K562 (cell line): ENCODE results near the gene SLC25A51. TPM values are rescaled to one million over a fixed set of nuclear protein-coding genes. Genes with fewer than 3 reads are reported as not detected.

Experiments
- CBX8 ChIP-seq: fragments of 200-600 bp; sonication (generic); IDR thresholded peaks from 2 replicates; pipeline ENCODE4 v1.6.1; 2012; ENCODE audit warnings: borderline replicate concordance, mixed run types, low read depth, mild to moderate bottlenecking, moderate library complexity, mixed read lengths, low read length, control low read depth, inconsistent platforms; ENCODE audit not compliant: poor library complexity, severe bottlenecking; ENCODE audit errors: extremely low read depth
- DACH1 ChIP-seq: fragments of 450-650 bp; IDR thresholded peaks from 2 replicates; pipeline ENCODE4 v1.6.1; 2018; ENCODE audit not compliant: partially characterized antibody
- E2F3 ChIP-seq: fragments of 250-450 bp; sonication (Bioruptor Pico); IDR thresholded peaks from 2 replicates; pipeline ENCODE4 v1.4.0; 2020; ENCODE audit warnings: mild to moderate bottlenecking
- EWSR1 ChIP-seq: fragments of 450-650 bp; IDR thresholded peaks from 2 replicates; pipeline ENCODE4 v1.6.1; 2018; ENCODE audit warnings: borderline replicate concordance, mild to moderate bottlenecking, low read depth, moderate library complexity; ENCODE audit not compliant: partially characterized antibody
- FOXJ2 ChIP-seq: fragments of 200-800 bp; sonication (Bioruptor generic); IDR thresholded peaks from 2 replicates; pipeline ENCODE4 v1.6.1; 2016; ENCODE audit warnings: missing genetic modification characterization, missing compliant biosample characterization
- HIVEP1 ChIP-seq: fragments of 250-450 bp; sonication (Bioruptor Pico); IDR thresholded peaks from 2 replicates; pipeline ENCODE4 v1.4.0; 2020; ENCODE audit warnings: mild to moderate bottlenecking
- HLTF ChIP-seq: fragments of 450-650 bp; IDR thresholded peaks from 2 replicates; pipeline ENCODE4 v1.6.1; 2016
- HOMEZ ChIP-seq: fragments of 250-450 bp; sonication (Bioruptor Pico); IDR thresholded peaks from 2 replicates; pipeline ENCODE4 v1.4.0; 2020; ENCODE audit warnings: mild to moderate bottlenecking, moderate library complexity
- ILF3 ChIP-seq: fragments of 450-650 bp; IDR thresholded peaks from 2 replicates; pipeline ENCODE4 v1.6.1; 2018; ENCODE audit warnings: antibody characterized with exemption, mild to moderate bottlenecking, moderate library complexity, borderline replicate concordance
- IRF1 ChIP-seq: sonication (generic); formaldehyde crosslinking; IDR thresholded peaks from 2 replicates; pipeline ENCODE4 v1.8.0; 2022; ENCODE audit warnings: missing genetic modification reagents, mild to moderate bottlenecking, borderline replicate concordance
- JUND ChIP-seq, 2 experiments: IDR thresholded peaks; 2 replicates in 1 of 2; 3 replicates in 1 of 2; pipeline ENCODE4 v1.6.1; 2011; ENCODE audit warnings: borderline replicate concordance in 2 of 2, low read depth in 2 of 2, low read length in 2 of 2, improper control_type of control experiment in 1 of 2, missing biosample characterization in 1 of 2, missing genetic modification characterization in 1 of 2, missing genetic modification reagents in 1 of 2
- KLF10 ChIP-seq: fragments of 250-450 bp; sonication (Bioruptor Pico); IDR thresholded peaks from 2 replicates; pipeline ENCODE4 v1.6.1; 2021; ENCODE audit warnings: matching md5 sums
- LCOR ChIP-seq: sonication (generic); formaldehyde crosslinking; IDR thresholded peaks from 2 replicates; pipeline ENCODE4 v1.8.0; 2022; ENCODE audit warnings: mild to moderate bottlenecking, missing genetic modification reagents
- MEF2A ChIP-seq: IDR thresholded peaks from 2 replicates; pipeline ENCODE4 v1.6.1; 2011; ENCODE audit warnings: low read depth, mild to moderate bottlenecking, low read length, moderate library complexity; ENCODE audit not compliant: control insufficient read depth
- POLR2G ChIP-seq: fragments of 200-400 bp; formaldehyde crosslinking; IDR thresholded peaks from 2 replicates; pipeline ENCODE4 v1.6.1; 2017; ENCODE audit warnings: low read depth, mild to moderate bottlenecking, antibody characterized with exemption, low read length, moderate library complexity
- SETDB1 ChIP-seq: IDR thresholded peaks from one replicate; pipeline ENCODE4 v1.6.1; 2012; ENCODE audit warnings: low read length, control low read depth, inconsistent platforms
- SMARCC2 ChIP-seq: fragments of 450-650 bp; IDR thresholded peaks from 2 replicates; pipeline ENCODE4 v1.6.1; 2017; ENCODE audit warnings: antibody characterized with exemption, moderate library complexity, mild to moderate bottlenecking, low read depth
- TAL1 ChIP-seq: fragments of 450-650 bp; IDR thresholded peaks from 2 replicates; pipeline ENCODE4 v1.6.1; 2016; ENCODE audit warnings: mild to moderate bottlenecking
- TFAP4 ChIP-seq: sonication (generic); formaldehyde crosslinking; IDR thresholded peaks from 2 replicates; pipeline ENCODE4 v1.8.0; 2022; ENCODE audit warnings: missing genetic modification reagents, mild to moderate bottlenecking, moderate library complexity, borderline replicate concordance
- TRIM24 ChIP-seq, 2 experiments: fragments of 450-650 bp; IDR thresholded peaks; 2 replicates each; pipeline ENCODE4 v1.6.1; 2016
- TRIM28 ChIP-seq: fragments of 450-650 bp; IDR thresholded peaks from 2 replicates; pipeline ENCODE4 v1.6.1; 2017
- ZNF707 ChIP-seq: fragments of 250-450 bp; sonication (Bioruptor Pico); conservative IDR thresholded peaks from 2 replicates; pipeline ENCODE4 v1.8.0; 2022; ENCODE audit warnings: inconsistent platforms, mild to moderate bottlenecking, moderate library complexity
- ZNF740 ChIP-seq, 3 experiments: fragments of 200-800 bp in 1 of 3; sonication (Bioruptor generic) in 1 of 3; sonication (generic) in 1 of 3; formaldehyde crosslinking in 1 of 3; IDR thresholded peaks; 2 replicates each; pipeline versions ENCODE4 v1.6.1 to v1.8.0; 2016 to 2022; ENCODE audit warnings: mild to moderate bottlenecking in 2 of 3, missing compliant biosample characterization in 2 of 3, missing genetic modification characterization in 2 of 3, missing genetic modification reagents in 1 of 3
- ZNF75A ChIP-seq: fragments of 450-650 bp; formaldehyde crosslinking; IDR thresholded peaks from 2 replicates; pipeline ENCODE4 v1.4.0; 2020; ENCODE audit warnings: mild to moderate bottlenecking
- ZNF764 ChIP-seq: fragments of 250-450 bp; sonication (Bioruptor Pico); IDR thresholded peaks from 2 replicates; pipeline ENCODE4 v1.4.0; 2020; ENCODE audit warnings: low read depth, mild to moderate bottlenecking, moderate library complexity
- polyA plus RNA-seq, 8 experiments: library from polyadenylated mRNA; depleted of rRNA in 4 of 8; stranded (reverse) in 5 of 8; unstranded in 3 of 8; fragments of >200 nt; fragmentation: Nextera tagmentation in 2 of 8; fragmentation: Illumina TruSeq in 1 of 8; extraction: Ambion mirVana in 2 of 8; extraction: Trizol in 1 of 8; gene quantifications; 2 replicates each; pipeline versions ENCODE4 v1.2.1 to v1.2.3, GENCODE V29; 2011 to 2014; ENCODE audit warnings: inconsistent platforms in 1 of 8, missing spikeins in 1 of 8
- total RNA-seq, 7 experiments: library from RNA; depleted of rRNA in 6 of 7; stranded (reverse); fragments of >200 nt in 6 of 7; fragmentation: Illumina TruSeq in 2 of 7; extraction: Trizol in 2 of 7; gene quantifications; 2 replicates each; pipeline versions ENCODE4 v1.2.1 to v1.2.3, GENCODE V29; 2011 to 2021; ENCODE audit warnings: low replicate concordance in 1 of 7

SLC25A51 gene
- total and polyA plus RNA-seq, 9 of the 15 experiments (the other 6 are each of a cell fraction or from before 2014, with no cell fraction given) = 9.1 to 40.7 (median 24.5) TPM

- TF ChIP-seq EWSR1 = no peak
- no peak for TF ChIP-seq MEF2A
- TF ChIP-seq SMARCC2 = no peak
- TF ChIP-seq IRF1 (CRISPR knock-in tag) = no peak
- no peak for TF ChIP-seq ZNF740 (CRISPR knock-in tag; IDR thresholded peaks at IDR 0.05)
- TF ChIP-seq ZNF740 (tag; IDR thresholded peaks at IDR 0.05) = no peak
- no peak for TF ChIP-seq SETDB1
- peak; percentile 41; the same call in 1 of the 2 replicates for TF ChIP-seq TAL1
- peak; percentile 100 for TF ChIP-seq TFAP4 (CRISPR knock-in tag)
- TF ChIP-seq KLF10 (CRISPR knock-in tag) = no peak
- TF ChIP-seq TRIM28 = peak; percentile 24; the same call in 1 of the 2 replicates
- TF ChIP-seq POLR2G = no peak
- TF ChIP-seq DACH1 = peak; percentile 95
- TF ChIP-seq JUND (IDR thresholded peaks at IDR 0.05; ENCODE audit: borderline replicate concordance, low read depth, low read length) = peak; percentile 76
- peak; percentile 82; the same call in 2 of the 3 replicates for TF ChIP-seq JUND (tag; IDR thresholded peaks at IDR 0.05; ENCODE audit: borderline replicate concordance, low read depth, low read length)
- TF ChIP-seq ZNF75A = no peak
- TF ChIP-seq FOXJ2 (tag) = no peak
- TF ChIP-seq ZNF707 (CRISPR knock-in tag) = no peak
- no peak for TF ChIP-seq HIVEP1 (CRISPR knock-in tag)
- 0 out of 2 replicates have a peak, but pooled peaks have one; percentile 69 for TF ChIP-seq HLTF
- no peak for TF ChIP-seq CBX8
- TF ChIP-seq ZNF764 (CRISPR knock-in tag) = no peak
- no peak for TF ChIP-seq HOMEZ (CRISPR knock-in tag)
- TF ChIP-seq TRIM24 (IDR thresholded peaks at IDR 0.05) = no peak
- no peak for TF ChIP-seq LCOR (CRISPR knock-in tag)
- TF ChIP-seq ILF3 = no peak
- no peak for TF ChIP-seq E2F3
These were observed 33.0 kb upstream of the SLC25A51 start (continued) for GRCh38 chr9:37936965-37937364.
